GM13976 (cell line): ENCODE data around the gene NDUFB2.
"Not testable (repeated sequence)": the region's sequence is repeated elsewhere in the genome, so short reads cannot be mapped to it uniquely, and the experiment has no call there.

Experiments used
- DNase-seq: peaks from one replicate; pipeline ENCODE4 v3.0.0; 2012; ENCODE audit warnings: low spot score
- in situ Hi-C: fragments of 300-500 bp; cut with MboI; formaldehyde crosslinking; loops from one replicate; pipeline ENCODE4 v1.12.0; 2022; ENCODE audit warnings: low sequenced_read_pairs, mixed read lengths, inconsistent platforms; ENCODE audit not compliant: unreplicated experiment
- TF ChIP-seq, protein P1 (sequence below): IDR thresholded peaks from 2 replicates; pipeline ENCODE4 v1.5.1; 2012; ENCODE audit warnings: borderline replicate concordance, mild to moderate bottlenecking; ENCODE audit not compliant: insufficient read depth; ENCODE audit errors: extremely low read depth, missing control alignments, control extremely low read depth

Gene NDUFB2

DNA sequence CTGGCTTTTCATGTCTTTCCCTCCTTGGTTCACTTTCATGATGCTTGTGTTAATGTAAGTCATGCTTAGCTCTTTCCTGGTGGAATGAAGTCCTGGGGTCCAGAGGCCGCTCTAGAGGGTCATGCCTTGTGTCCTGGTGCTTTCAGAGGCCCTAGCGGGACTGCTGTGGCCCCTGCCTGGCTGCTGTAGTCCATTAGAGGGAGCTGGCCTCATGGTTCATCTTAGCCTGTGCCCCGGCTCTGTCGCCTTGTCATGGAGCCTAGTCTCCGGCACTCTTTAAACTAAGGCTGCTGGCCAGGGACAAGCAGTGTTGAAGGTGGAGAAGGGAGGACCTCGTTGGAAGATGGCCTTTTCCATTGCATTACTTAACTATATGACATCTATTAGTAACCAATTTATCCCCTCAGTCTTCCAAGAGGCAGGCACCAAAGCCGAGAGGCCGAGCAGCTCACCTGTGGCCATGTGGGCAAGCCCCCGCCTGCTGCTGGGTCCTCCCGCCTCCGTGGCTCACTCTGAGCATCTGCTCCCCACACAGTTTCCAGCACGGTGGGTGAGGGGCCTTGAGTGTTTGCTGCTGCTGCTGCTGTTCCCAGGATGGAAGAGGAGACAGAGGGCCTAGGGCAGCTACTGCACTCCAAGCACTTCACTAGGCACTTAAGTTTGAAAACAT lies 5.0 kb upstream of the NDUFB2 start:
- in situ Hi-C loops, result no loop called here
- DNase-seq, result no peak
- TF ChIP-seq, protein P1, sequence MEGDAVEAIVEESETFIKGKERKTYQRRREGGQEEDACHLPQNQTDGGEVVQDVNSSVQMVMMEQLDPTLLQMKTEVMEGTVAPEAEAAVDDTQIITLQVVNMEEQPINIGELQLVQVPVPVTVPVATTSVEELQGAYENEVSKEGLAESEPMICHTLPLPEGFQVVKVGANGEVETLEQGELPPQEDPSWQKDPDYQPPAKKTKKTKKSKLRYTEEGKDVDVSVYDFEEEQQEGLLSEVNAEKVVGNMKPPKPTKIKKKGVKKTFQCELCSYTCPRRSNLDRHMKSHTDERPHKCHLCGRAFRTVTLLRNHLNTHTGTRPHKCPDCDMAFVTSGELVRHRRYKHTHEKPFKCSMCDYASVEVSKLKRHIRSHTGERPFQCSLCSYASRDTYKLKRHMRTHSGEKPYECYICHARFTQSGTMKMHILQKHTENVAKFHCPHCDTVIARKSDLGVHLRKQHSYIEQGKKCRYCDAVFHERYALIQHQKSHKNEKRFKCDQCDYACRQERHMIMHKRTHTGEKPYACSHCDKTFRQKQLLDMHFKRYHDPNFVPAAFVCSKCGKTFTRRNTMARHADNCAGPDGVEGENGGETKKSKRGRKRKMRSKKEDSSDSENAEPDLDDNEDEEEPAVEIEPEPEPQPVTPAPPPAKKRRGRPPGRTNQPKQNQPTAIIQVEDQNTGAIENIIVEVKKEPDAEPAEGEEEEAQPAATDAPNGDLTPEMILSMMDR, result no peak

- in situ Hi-C loops, DNase-seq: not testable (repeated sequence)
Observed at GRCh38 chr7:140693849-140694248, 2.7 kb upstream of the NDUFB2 start.

DNA sequence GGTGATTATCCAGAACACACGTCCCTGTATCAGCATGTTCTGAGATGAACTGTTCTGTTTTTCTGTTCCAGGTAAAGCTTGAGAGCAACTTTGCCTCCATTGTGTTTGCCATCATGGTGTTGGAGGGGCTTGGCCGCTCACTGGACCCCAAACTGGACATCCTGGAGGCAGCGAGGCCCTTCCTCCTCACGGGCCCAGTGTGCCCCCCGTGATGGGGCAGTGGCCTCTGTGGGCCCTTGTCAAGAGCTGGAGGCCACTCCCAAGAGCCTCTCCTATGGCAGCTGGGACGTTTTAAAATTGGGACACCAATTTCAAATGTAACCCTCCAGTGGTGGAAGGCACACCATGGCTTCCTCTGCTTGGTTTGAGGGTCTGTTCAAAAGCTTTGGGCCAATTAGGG lies 1.9 kb upstream of the NDUFB2 start:
- in situ Hi-C loops, result no loop called here
- TF ChIP-seq, protein P1, result no peak
- DNase-seq, result no peak

- DNase-seq, result no peak
- TF ChIP-seq, protein P1, result no peak
- in situ Hi-C loops, result no loop called here
Observed at GRCh38 chr7:140695381-140695780, 1.1 kb upstream of the NDUFB2 start.

DNA sequence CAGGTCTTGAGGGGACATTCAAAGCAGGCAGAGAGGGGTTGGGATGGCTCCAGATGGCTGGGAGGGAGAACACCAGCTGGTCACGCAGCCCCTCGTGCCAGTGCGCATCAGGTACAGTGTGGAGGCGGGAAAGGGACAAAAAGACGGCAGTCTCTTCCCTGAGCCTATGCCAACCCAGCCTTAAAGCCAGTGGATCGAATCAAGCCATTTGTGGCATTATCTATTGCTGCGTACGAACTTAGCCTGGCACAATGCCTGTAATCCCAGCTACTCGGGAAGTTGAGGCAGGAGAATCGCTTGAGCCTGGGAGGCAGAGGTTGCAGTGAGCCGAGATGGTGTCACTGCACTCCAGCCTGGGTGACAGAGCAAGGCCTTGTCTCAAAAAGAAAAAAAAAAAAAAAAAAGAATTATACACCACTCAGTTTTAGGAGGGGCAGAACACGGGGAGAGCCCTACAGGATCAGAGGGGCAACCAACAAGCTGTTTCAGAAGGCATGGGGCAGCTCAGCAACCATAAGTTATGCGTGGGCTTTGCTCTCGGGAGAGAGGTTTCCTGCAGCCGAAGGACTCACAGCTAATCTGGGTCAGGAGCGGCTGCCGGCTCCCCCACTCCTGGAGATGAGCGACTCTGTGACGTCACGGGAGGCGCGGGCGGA lies 356 bp upstream of the NDUFB2 start:
- in situ Hi-C loops, result no loop called here
- peak; percentile 96 for DNase-seq
- TF ChIP-seq, protein P1, result no peak

- in situ Hi-C loops, result no loop called here
- DNase-seq, result no peak
- TF ChIP-seq, protein P1, result no peak
Observed at GRCh38 chr7:140697447-140698143, 1.1 kb downstream of the NDUFB2 start.

DNA sequence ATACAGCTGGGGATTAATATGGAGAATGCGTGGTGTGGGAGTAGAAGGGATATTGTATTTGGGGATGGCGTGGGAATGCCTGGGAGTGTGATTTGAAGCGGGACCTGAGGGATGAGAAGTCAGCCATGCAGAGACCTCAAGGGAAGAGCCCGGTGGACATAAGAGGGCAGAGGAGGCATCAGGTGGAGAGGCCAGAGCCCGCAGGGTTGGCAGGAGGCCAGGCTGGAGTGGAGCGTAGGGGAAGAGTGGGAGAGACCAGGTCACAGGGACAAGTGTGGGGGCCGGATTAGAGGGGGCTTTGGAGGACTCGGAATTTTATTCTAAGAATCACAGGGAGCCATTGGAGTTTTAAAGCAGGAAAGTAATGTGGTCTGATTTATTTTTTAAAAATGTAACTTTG lies 2.0 kb downstream of the NDUFB2 start:
- DNase-seq, result no peak
- in situ Hi-C loops, result no loop called here
- TF ChIP-seq, protein P1, result no peak
